HCT116 (cell line): ENCODE measurements around the gene HCST. TPM values are rescaled to one million over a fixed set of nuclear protein-coding genes. Genes with fewer than 3 reads are reported as not detected.

Source experiments
- ATAC-seq: fragments of 200-7000 bp; cut with Tn5 transposase; 2 replicates; pipeline ENCODE4 v1.9.1; 2020; ENCODE audit warnings: mild to moderate bottlenecking, moderate library complexity
- BruUV-seq: library from RNA; stranded (reverse); fragments of 400-500 nt; replicated peaks from 2 replicates; lab custom pipeline; 2021; lab: Mats Ljungman, UMichigan
- CTCF ChIA-PET: fragments of 300-600 bp; sonication (Branson Sonifier 250); formaldehyde crosslinking; loops from one replicate; lab custom pipeline; 2021; ENCODE audit warnings: antibody characterized with exemption; lab: Charles Lee
- POLR2A ChIA-PET: fragments of 300-600, 350-600 bp; sonication (Branson Sonifier 250); formaldehyde crosslinking; loops from one replicate; lab custom pipeline; 2021; ENCODE audit warnings: antibody characterized with exemption; lab: Charles Lee
- RAD21 ChIA-PET, 2 experiments: fragments of 300-600 bp; sonication (Branson Sonifier 250); formaldehyde crosslinking; loops; one replicate each; lab custom pipeline; 2023; ENCODE audit warnings: low total read pairs in 2 of 2; ENCODE audit not compliant: uncharacterized antibody in 2 of 2, unreplicated experiment in 2 of 2, low non-redundant PET in 1 of 2; lab: Charles Lee
- DNase-seq: peaks from one replicate; pipeline ENCODE4 v3.0.0-alpha.2; 2010; ENCODE audit warnings: low read depth, low spot score
- H2AFZ ChIP-seq: fragments of 200-600 bp; shearing (Covaris generic), sonication (generic); 2 replicates; pipeline ENCODE4 v1.6.1; 2017; ENCODE audit warnings: low read depth, mixed run types, mixed read lengths, antibody characterized with exemption, low read length; ENCODE audit not compliant: poor library complexity, severe bottlenecking
- H3K27ac ChIP-seq: 2 replicates; pipeline ENCODE4 v1.5.1; 2012; ENCODE audit warnings: low read depth, low read length
- H3K27me3 ChIP-seq: fragments of 200-600 bp; sonication (generic); 2 replicates; pipeline ENCODE4 v1.6.1; 2016; ENCODE audit warnings: mixed run types, low read length, mixed read lengths; ENCODE audit not compliant: insufficient read depth
- H3K36me3 ChIP-seq, 2 experiments: fragments of 200-500 bp in 1 of 2; fragments of 200-600 bp in 1 of 2; sonication (Bioruptor generic) in 1 of 2; sonication (generic) in 1 of 2; 2 replicates each; pipeline versions ENCODE4 v1.5.1 to v1.6.1; 2014 to 2016; ENCODE audit warnings: low read length in 2 of 2, inconsistent platforms in 1 of 2, mixed read lengths in 1 of 2, mixed run types in 1 of 2; ENCODE audit not compliant: insufficient read depth in 2 of 2, control insufficient read depth in 1 of 2
- H3K4me1 ChIP-seq, 2 experiments: fragments of 200-600 bp in 1 of 2; sonication (generic) in 1 of 2; 2 replicates each; pipeline versions ENCODE4 v1.5.1 to v1.6.1; 2012 to 2017; ENCODE audit warnings: low read length in 2 of 2, inconsistent platforms in 1 of 2, mild to moderate bottlenecking in 1 of 2, mixed read lengths in 1 of 2, mixed run types in 1 of 2, moderate library complexity in 1 of 2; ENCODE audit not compliant: insufficient read depth in 2 of 2, control insufficient read depth in 1 of 2
- H3K4me2 ChIP-seq: fragments of 200-600 bp; sonication (generic); 2 replicates; pipeline ENCODE4 v1.6.1; 2017; ENCODE audit warnings: mixed run types, low read length, mixed read lengths
- H3K4me3 ChIP-seq, 2 experiments: fragments of 200-600 bp in 1 of 2; sonication (generic) in 1 of 2; replicated peaks in 1 of 2; 2 replicates each; pipeline ENCODE4 v1.5.1; 2011 to 2016; ENCODE audit warnings: low read length in 2 of 2, control low read depth in 1 of 2, low read depth in 1 of 2, mild to moderate bottlenecking in 1 of 2, mixed read lengths in 1 of 2, mixed run types in 1 of 2
- H3K79me2 ChIP-seq: fragments of 200-600 bp; sonication (generic); 2 replicates; pipeline ENCODE4 v1.6.1; 2017; ENCODE audit warnings: mild to moderate bottlenecking, mixed run types, low read length, moderate library complexity, mixed read lengths; ENCODE audit not compliant: insufficient read depth
- H3K9ac ChIP-seq: fragments of 200-600 bp; sonication (generic); 2 replicates; pipeline ENCODE4 v1.6.1; 2016; ENCODE audit warnings: low read length, mixed read lengths
- H3K9me2 ChIP-seq: fragments of 200-600 bp; sonication (generic), shearing (Covaris generic); 2 replicates; pipeline ENCODE4 v1.6.1; 2017; ENCODE audit warnings: mixed run types, mild to moderate bottlenecking, moderate library complexity; ENCODE audit not compliant: insufficient read depth
- H3K9me3 ChIP-seq, 2 experiments: fragments of 200-500 bp in 1 of 2; fragments of 200-600 bp in 1 of 2; sonication (Bioruptor generic) in 1 of 2; sonication (generic) in 1 of 2; 2 replicates each; pipeline ENCODE4 v1.6.1; 2014 to 2017; ENCODE audit warnings: low read length in 2 of 2, mixed read lengths in 2 of 2, inconsistent platforms in 1 of 2, low read depth in 1 of 2, mild to moderate bottlenecking in 1 of 2, mixed run types in 1 of 2, moderate library complexity in 1 of 2; ENCODE audit not compliant: control insufficient read depth in 1 of 2, insufficient read depth in 1 of 2
- H4K20me1 ChIP-seq: fragments of 200-600 bp; sonication (generic), shearing (Covaris generic); 2 replicates; pipeline ENCODE4 v1.6.1; 2017; ENCODE audit warnings: mixed run types, mild to moderate bottlenecking, moderate library complexity; ENCODE audit not compliant: insufficient read depth
- CBX3 ChIP-seq: IDR thresholded peaks from 2 replicates; pipeline ENCODE4 v1.6.1; 2012; ENCODE audit warnings: low read depth
- ELF1 ChIP-seq: IDR thresholded peaks from 2 replicates; pipeline ENCODE4 v1.6.1; 2012; ENCODE audit warnings: low read depth, borderline replicate concordance
- EZH2 ChIP-seq: fragments of 200-600 bp; sonication (generic); IDR thresholded peaks from 2 replicates; pipeline ENCODE4 v1.6.1; 2017; ENCODE audit warnings: antibody characterized with exemption, mixed run types
- EZH2phosphoT487 ChIP-seq: fragments of 200-600 bp; IDR thresholded peaks from 2 replicates; pipeline ENCODE4 v1.6.1; 2018; ENCODE audit warnings: antibody characterized with exemption, borderline replicate concordance
- MAX ChIP-seq: IDR thresholded peaks from 2 replicates; pipeline ENCODE4 v1.6.1; 2012
- POLR2A ChIP-seq: IDR thresholded peaks from 2 replicates; pipeline ENCODE4 v1.7.0; 2011; ENCODE audit warnings: borderline replicate concordance; ENCODE audit not compliant: insufficient read depth, insufficient read length; ENCODE audit errors: extremely low read depth
- POLR2AphosphoS5 ChIP-seq: IDR thresholded peaks from 2 replicates; pipeline ENCODE4 v1.6.1; 2011; ENCODE audit warnings: mild to moderate bottlenecking, low read depth, low read length, moderate library complexity
- YY1 ChIP-seq: IDR thresholded peaks from 2 replicates; pipeline ENCODE4 v1.6.1; 2011; ENCODE audit warnings: low read length, low read depth, moderate library complexity, mild to moderate bottlenecking; ENCODE audit not compliant: insufficient replicate concordance; ENCODE audit errors: extremely low read depth
- ZFX ChIP-seq: fragments of 450-650 bp; IDR thresholded peaks from 2 replicates; pipeline ENCODE4 v1.6.1; 2017
- ZNF274 ChIP-seq: fragments of 200-500 bp; sonication (Bioruptor generic); IDR thresholded peaks from 2 replicates; pipeline ENCODE4 v1.6.1; 2014; ENCODE audit warnings: mild to moderate bottlenecking, low read depth, low read length, inconsistent platforms
- intact Hi-C: fragments of 100-400 bp; cut with micrococcal nuclease; formaldehyde crosslinking; loops from 2 replicates; pipeline ENCODE4 v1.10.0; 2022
- total RNA-seq: library from RNA; stranded (reverse); gene quantifications from one replicate; pipeline ENCODE4 v1.2.1, GENCODE V29; 2021; ENCODE audit not compliant: unreplicated experiment
- TF ChIP-seq, protein P1 (sequence below): IDR thresholded peaks from 2 replicates; pipeline ENCODE4 v1.6.1; 2011; ENCODE audit warnings: mild to moderate bottlenecking, low read length, moderate library complexity; ENCODE audit not compliant: insufficient replicate concordance; ENCODE audit errors: extremely low read depth
- TF ChIP-seq, protein P2 (sequence below): IDR thresholded peaks from 2 replicates; pipeline ENCODE4 v1.6.1; 2012
- TF ChIP-seq, protein P3 (sequence below): IDR thresholded peaks from 2 replicates; pipeline ENCODE4 v1.6.1; 2012; ENCODE audit warnings: low read depth

Gene HCST
- total RNA-seq, 1 experiment from 2014 or later: 1.2 TPM

DNA sequence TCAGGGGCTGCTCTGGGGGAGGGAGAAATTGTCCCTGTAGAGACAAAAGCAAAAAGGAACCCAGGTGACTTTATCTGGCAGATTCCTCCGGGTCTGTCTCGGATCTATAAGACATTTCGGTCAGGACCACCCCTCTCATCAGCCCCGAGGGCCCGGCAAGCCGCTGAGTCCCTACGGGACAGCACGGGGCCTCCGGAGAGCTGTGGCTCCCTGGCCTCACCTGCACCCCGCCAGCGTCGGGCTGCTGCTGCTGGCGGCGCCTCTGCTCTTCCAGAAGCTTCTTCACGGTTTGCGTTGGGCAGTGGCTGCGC lies 3.9 kb upstream of the HCST start:
- RAD21 ChIA-PET: no interaction called here
- POLR2A ChIA-PET: no interaction called here
- CTCF ChIA-PET: no interaction called here

More for the DNA sequence above, 3.9 kb upstream of the HCST start:
- no peaks in the 10 kb centered on the region for H4K20me1 ChIP-seq
- H3K4me1 ChIP-seq: peaks cover 15 to 34% of the 10 kb centered on the region in 2 experiments
- peaks cover 12 to 28% of the 10 kb centered on the region in 2 experiments; a peak in 2 of 4 replicates for H3K36me3 ChIP-seq
- H3K79me2 ChIP-seq: peaks cover 37% of the 10 kb centered on the region
- DNase-seq (no peak), ATAC-seq (no peak)
- peak overlapping the region; percentile 91 for H3K4me2 ChIP-seq
- H2AFZ ChIP-seq: no peak overlapping the region
- no peaks in the 10 kb centered on the region for H3K9me3 ChIP-seq
- H3K9ac ChIP-seq: peak overlapping the region; percentile 99
- peak overlapping the region; percentile 98 to 99 for H3K4me3 ChIP-seq
- TF ChIP-seq POLR2A: no peak
- no peak for TF ChIP-seq EZH2
- TF ChIP-seq POLR2AphosphoS5: no peak
- TF ChIP-seq YY1: no peak
- TF ChIP-seq, protein P1, sequence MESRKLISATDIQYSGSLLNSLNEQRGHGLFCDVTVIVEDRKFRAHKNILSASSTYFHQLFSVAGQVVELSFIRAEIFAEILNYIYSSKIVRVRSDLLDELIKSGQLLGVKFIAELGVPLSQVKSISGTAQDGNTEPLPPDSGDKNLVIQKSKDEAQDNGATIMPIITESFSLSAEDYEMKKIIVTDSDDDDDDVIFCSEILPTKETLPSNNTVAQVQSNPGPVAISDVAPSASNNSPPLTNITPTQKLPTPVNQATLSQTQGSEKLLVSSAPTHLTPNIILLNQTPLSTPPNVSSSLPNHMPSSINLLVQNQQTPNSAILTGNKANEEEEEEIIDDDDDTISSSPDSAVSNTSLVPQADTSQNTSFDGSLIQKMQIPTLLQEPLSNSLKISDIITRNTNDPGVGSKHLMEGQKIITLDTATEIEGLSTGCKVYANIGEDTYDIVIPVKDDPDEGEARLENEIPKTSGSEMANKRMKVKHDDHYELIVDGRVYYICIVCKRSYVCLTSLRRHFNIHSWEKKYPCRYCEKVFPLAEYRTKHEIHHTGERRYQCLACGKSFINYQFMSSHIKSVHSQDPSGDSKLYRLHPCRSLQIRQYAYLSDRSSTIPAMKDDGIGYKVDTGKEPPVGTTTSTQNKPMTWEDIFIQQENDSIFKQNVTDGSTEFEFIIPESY: no peak
- no peak for TF ChIP-seq EZH2phosphoT487
- TF ChIP-seq, protein P2, sequence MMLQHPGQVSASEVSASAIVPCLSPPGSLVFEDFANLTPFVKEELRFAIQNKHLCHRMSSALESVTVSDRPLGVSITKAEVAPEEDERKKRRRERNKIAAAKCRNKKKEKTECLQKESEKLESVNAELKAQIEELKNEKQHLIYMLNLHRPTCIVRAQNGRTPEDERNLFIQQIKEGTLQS: no peak
- no peak for TF ChIP-seq ZFX
- TF ChIP-seq CBX3: no peak
- no peak for TF ChIP-seq ZNF274
- no peak for TF ChIP-seq MAX
- no peak for TF ChIP-seq ELF1
- TF ChIP-seq, protein P3, sequence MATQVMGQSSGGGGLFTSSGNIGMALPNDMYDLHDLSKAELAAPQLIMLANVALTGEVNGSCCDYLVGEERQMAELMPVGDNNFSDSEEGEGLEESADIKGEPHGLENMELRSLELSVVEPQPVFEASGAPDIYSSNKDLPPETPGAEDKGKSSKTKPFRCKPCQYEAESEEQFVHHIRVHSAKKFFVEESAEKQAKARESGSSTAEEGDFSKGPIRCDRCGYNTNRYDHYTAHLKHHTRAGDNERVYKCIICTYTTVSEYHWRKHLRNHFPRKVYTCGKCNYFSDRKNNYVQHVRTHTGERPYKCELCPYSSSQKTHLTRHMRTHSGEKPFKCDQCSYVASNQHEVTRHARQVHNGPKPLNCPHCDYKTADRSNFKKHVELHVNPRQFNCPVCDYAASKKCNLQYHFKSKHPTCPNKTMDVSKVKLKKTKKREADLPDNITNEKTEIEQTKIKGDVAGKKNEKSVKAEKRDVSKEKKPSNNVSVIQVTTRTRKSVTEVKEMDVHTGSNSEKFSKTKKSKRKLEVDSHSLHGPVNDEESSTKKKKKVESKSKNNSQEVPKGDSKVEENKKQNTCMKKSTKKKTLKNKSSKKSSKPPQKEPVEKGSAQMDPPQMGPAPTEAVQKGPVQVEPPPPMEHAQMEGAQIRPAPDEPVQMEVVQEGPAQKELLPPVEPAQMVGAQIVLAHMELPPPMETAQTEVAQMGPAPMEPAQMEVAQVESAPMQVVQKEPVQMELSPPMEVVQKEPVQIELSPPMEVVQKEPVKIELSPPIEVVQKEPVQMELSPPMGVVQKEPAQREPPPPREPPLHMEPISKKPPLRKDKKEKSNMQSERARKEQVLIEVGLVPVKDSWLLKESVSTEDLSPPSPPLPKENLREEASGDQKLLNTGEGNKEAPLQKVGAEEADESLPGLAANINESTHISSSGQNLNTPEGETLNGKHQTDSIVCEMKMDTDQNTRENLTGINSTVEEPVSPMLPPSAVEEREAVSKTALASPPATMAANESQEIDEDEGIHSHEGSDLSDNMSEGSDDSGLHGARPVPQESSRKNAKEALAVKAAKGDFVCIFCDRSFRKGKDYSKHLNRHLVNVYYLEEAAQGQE: no peak
- H3K27ac ChIP-seq: peak overlapping the region; percentile 98
- H3K27me3 ChIP-seq: no peaks in the 10 kb centered on the region
- no peaks in the 10 kb centered on the region for H3K9me2 ChIP-seq
- no TSS peak for BruUV-seq
- intact Hi-C loops: no loop called here
